Stimulated activated CD4-positive, alpha-beta T cell treated with anti-CD3 and anti-CD28 coated beads, Interleukin-4, amount 100 ng/mL, for 4 hours (primary cell): Measurements from ENCODE around the gene RAMP3.

Experiments used
- DNase-seq, 2 experiments: peaks; one replicate each; pipeline ENCODE4 v3.0.0-alpha.2; 2020

RAMP3 gene

GRCh38 chr7:45225948-45226335 is 68.4 kb downstream of the RAMP3 start:
- DNase-seq, result no peak

DNA sequence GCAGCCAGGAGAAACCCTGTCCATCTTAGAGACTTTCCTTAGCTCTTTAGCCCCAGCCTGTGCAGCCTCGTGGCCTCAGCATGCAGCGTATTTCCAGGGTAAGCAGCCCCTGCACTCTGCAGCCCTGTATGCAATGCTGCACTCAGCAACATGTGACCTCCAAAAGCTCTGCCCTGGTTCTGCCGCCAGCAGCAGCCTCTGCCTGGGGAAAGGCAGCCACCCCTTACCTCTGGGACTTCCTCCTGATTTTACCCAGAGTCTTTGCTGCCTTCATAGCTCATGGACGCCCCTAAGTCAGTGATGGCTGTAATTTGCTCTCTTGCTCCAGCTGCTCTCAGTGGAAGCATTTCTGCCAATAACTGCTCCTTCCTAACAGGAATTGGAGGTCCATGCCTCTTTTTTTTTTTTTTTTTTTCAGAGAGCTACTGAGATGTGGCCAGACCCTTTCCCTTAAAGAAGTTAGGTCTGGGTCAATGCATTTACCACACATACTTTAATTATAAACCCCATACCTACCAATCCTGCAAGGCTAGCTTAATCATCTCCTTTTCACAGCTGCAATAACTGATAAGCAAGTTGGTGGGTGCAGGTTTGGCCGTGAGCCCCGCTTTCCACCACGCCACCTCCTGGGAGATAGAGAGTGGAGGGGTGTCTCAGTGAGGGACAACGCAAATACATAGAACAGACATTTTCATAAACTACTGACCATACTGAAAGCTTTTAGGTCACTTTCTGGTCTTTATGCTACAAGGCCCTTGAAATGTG is 71.7 kb downstream of the RAMP3 start:
- DNase-seq, result no peak

DNA sequence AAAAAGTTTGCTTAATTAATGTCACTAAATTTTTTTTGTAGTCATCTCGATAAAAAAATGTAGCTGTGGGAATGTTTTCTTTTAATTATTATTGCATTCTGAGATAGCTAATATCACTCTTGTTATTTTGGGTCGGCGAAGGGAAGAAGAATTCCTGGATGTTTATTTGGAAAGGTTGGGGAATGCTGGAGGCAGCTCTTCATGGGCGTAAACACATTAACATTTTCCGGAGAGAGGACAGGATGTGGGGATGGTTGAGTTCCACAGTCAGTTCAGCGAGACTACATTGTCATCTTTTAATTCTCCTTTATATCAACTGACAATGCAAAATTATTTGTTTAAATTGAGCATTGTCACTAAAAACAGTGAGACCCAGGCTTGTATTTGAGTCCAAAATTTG is 72.5 kb downstream of the RAMP3 start:
- DNase-seq, result no peak

- DNase-seq, result no peak
These were observed 73.1 kb downstream of the RAMP3 start for GRCh38 chr7:45230611-45231165.

GRCh38 chr7:45233249-45233775 is 75.7 kb downstream of the RAMP3 start:
- DNase-seq, result no peak
